Erythroblast (primary cell): ENCODE data around the gene NUDT21.

Experiments
- GATA1 ChIP-seq: IDR thresholded peaks from 2 replicates; pipeline ENCODE4 v1.6.1; 2011; ENCODE audit warnings: low read depth, mild to moderate bottlenecking, control low read depth, low read length, moderate library complexity
- POLR2A ChIP-seq: IDR thresholded peaks from 2 replicates; pipeline ENCODE4 v1.6.1; 2011; ENCODE audit warnings: mild to moderate bottlenecking, low read length

DNA sequence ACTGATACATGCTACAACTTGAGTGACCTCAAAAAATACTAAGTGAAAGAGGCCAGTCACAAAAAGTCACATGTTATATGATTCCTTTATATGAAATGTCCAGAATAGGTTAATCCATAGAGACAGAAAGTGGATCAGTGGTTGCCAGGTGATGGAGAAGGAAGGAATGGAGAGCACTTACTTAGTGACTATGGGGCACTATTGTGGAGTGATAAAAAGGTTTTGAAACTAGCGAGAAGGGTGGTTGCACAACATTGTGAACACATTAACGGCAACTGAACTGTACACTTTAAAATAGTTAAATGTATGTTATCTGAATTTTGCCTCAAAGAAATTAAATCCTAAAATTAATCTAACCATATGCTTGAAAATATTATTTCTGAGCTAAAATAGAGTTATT, 51.6 kb downstream of the NUDT21 start:
- TF ChIP-seq POLR2A (no peak), GATA1 (no peak)
